Spinal cord (tissue), 10 donors: ENCODE measurements around the gene FAM187B. TPM values are rescaled to one million over a fixed set of nuclear protein-coding genes. Genes with fewer than 3 reads are reported as not detected.
"Not testable (repeated sequence)": the region's sequence is repeated elsewhere in the genome, so short reads cannot be mapped to it uniquely, and the experiment has no call there.

Source experiments
- DNase-seq, 6 donors: peaks; one replicate each; pipeline versions ENCODE4 v3.0.0 to v3.0.0-alpha.2; 2013 to 2015; ENCODE audit warnings: low spot score in 6 of 6, low read depth in 4 of 6
- H3K27ac ChIP-seq: one replicate; pipeline ENCODE4 v1.5.1; 2013; ENCODE audit warnings: low read depth, low read length, control low read depth
- H3K27me3 ChIP-seq: one replicate; pipeline ENCODE4 v1.6.1; 2013; ENCODE audit warnings: low read length; ENCODE audit not compliant: control insufficient read depth, insufficient read depth
- H3K36me3 ChIP-seq: one replicate; pipeline ENCODE4 v1.6.1; 2013; ENCODE audit warnings: low read length; ENCODE audit not compliant: control insufficient read depth, insufficient read depth
- H3K4me1 ChIP-seq: one replicate; pipeline ENCODE4 v1.6.1; 2013; ENCODE audit warnings: low read length; ENCODE audit not compliant: control insufficient read depth, insufficient read depth
- H3K4me3 ChIP-seq: one replicate; pipeline ENCODE4 v1.5.1; 2013; ENCODE audit warnings: low read depth, low read length, control low read depth
- H3K9me3 ChIP-seq: one replicate; pipeline ENCODE4 v1.6.1; 2013; ENCODE audit warnings: low read length; ENCODE audit not compliant: control insufficient read depth, insufficient read depth
- WGBS: methylation state at CpG from one replicate; pipeline ENCODE4 v1.1.5; 2013; ENCODE audit warnings: missing lambda C conversion rate; ENCODE audit not compliant: insufficient coverage; 5-methylcytosine and 5-hydroxymethylcytosine counted together
- polyA plus RNA-seq, 2 donors: library from polyadenylated mRNA; unstranded; fragments of 120-200 nt; gene quantifications; one replicate each; pipeline ENCODE4 v1.2.1, GENCODE V29; 2013; ENCODE audit not compliant: insufficient read length in 2 of 2
- total RNA-seq, 2 donors: library from RNA; depleted of rRNA in 1 of 2; stranded (reverse); fragments of 120-200 nt in 1 of 2; fragments of >200 nt in 1 of 2; gene quantifications; one replicate each; pipeline versions ENCODE4 v1.2.3 to v1.2.4, GENCODE V29; 2013 to 2014
- donor health status: healthy.

The FAM187B gene
- total and polyA plus RNA-seq, 4 donors, result not detected

GRCh38 chr19:35222373-35223015 is 6.0 kb downstream of the FAM187B start:
- DNase-seq, result no peak
- no peaks in the 10 kb centered on the region for H3K9me3 ChIP-seq
- H3K4me3 ChIP-seq, result no peak overlapping the region
- 83% methylated on average over 5 of the region's 7 CpGs for WGBS
- no peak overlapping the region for H3K27ac ChIP-seq
- peaks cover 6% of the 10 kb centered on the region for H3K4me1 ChIP-seq
- H3K36me3 ChIP-seq, result no peaks in the 10 kb centered on the region
- no peaks in the 10 kb centered on the region for H3K27me3 ChIP-seq

GRCh38 chr19:35220973-35221590 is 7.5 kb downstream of the FAM187B start:
- H3K4me3 ChIP-seq, DNase-seq, H3K36me3 ChIP-seq, H3K27ac ChIP-seq, H3K9me3 ChIP-seq, H3K27me3 ChIP-seq, H3K4me1 ChIP-seq: not testable (repeated sequence)
- WGBS, result 71% methylated on average over 1 of the region's 4 CpGs

DNA sequence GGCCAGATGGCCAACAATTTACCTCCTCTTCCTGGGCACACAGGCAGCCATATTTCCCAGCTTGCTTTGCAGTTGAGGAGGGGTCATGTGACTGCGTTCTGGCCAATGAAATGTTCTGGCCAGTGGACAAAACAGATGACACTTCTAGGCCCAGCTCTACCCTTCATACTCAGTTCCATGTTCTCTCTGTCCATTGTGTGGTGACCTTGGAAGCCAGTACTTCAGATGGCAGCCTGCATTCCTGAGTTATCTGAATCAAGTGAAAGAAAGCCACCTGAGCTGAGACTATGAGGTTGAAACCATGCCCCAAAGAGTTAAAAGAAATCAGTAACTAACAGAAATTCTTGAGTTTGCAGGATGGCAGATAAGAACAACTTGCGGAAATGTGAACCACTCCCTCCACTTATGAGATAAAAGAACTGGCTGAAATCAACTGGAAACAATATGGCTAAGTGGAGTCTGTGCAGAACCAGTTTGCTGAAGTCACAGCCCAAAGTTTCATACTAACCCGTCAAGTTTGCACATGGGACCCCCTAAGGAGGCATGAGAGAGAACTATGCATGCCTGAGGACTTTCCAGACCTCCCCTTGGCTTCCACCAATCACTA is 8.1 kb downstream of the FAM187B start:
- no peaks in the 10 kb centered on the region for H3K36me3 ChIP-seq
- no peaks in the 10 kb centered on the region for H3K9me3 ChIP-seq
- no peak overlapping the region for H3K4me3 ChIP-seq
- no peak for DNase-seq
- no peak overlapping the region for H3K27ac ChIP-seq
- H3K27me3 ChIP-seq, result no peaks in the 10 kb centered on the region
- H3K4me1 ChIP-seq, result peaks cover 6% of the 10 kb centered on the region
- WGBS, result 50% methylated on average over 1 of the region's 3 CpGs

DNA sequence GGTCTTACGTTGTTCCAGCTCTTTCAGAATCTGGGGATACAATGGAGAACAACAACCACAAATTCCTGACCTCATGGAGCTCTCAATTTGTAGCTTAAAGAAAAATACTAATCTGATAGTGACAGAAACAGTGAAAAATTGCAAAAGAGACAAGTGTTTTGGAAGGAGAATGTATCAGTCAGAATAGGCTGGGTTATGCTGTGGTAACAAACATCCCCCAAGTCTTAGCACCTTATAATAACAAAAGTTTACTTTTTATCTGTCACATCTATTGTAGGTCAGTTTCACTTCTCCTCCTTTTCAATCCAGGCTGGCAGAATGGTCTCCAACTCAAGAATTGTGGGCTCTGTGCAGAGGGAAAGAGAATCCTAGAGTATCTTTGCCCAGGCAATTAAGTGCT is 9.5 kb downstream of the FAM187B start:
- H3K9me3 ChIP-seq, result no peaks in the 10 kb centered on the region
- no peaks in the 10 kb centered on the region for H3K36me3 ChIP-seq
- H3K27me3 ChIP-seq, result peaks cover under 1% of the 10 kb centered on the region
- H3K4me3 ChIP-seq, result no peak overlapping the region
- WGBS, result 83% methylated on average over 1 of the region's 1 CpG
- no peaks in the 10 kb centered on the region for H3K4me1 ChIP-seq
- H3K27ac ChIP-seq, result no peak overlapping the region
- no peak for DNase-seq

DNA sequence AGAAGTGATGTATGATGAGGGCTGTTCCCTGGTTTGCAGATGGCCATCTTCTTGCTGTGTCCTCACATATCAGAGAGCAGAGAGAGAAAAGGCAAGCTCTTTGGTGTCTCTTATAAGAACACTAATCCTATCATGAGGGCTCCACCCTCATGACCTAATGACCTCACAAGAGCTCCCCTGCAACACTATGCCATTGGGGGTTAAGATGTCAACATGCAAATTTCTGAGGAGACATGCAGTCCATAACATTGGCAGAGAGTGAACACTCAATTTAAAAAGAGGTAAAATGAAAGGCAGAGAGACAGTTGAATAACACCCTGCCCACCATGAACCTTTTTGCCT is 10.9 kb downstream of the FAM187B start:
- Histone ChIP-seq H3K4me1 (peaks cover 3% of the 10 kb centered on the region), H3K9me3 (no peaks in the 10 kb centered on the region), H3K27me3 (peaks cover 2% of the 10 kb centered on the region)

DNA sequence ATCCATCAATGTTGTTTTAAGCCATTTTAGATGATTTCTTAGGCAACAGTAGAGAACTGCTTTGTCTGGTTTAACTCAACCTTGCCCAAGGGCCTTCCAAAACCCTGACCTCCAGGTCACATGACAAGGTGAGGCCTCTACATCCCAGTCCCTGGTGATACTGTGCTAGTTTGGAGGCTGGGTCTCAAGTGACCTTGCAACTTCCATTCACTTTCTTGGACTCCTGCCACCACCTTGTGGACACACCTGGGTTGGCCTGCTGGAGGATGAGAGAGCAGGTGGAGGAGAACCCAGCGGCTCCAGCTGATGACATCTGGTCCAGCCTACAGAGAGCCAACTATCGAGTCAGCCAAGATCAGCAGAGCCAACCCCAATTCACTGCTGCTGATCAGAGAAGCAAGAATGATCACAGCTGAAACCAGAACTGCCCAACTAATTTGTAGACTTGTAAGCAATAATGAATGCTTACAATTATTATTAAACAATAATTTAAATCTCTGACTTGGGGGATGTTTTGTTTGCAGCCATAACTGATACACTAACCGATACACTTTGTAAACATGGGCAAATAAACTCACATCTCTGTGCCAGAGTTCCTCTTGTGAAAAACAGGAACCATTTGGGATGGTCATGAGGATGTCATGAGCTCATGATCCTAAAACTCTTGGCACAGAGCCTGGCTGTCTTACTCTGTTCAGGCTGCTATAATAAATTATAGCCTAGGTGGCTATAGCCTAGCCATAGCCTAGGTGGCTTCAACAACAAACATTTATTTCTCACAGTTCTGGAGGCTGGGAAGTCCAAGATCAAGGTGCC is 11.5 kb downstream of the FAM187B start:
- Histone ChIP-seq H3K27ac (no peak overlapping the region), H3K4me1 (peaks cover 3% of the 10 kb centered on the region), H3K36me3 (no peaks in the 10 kb centered on the region), H3K27me3 (peaks cover 2% of the 10 kb centered on the region), H3K4me3 (no peak overlapping the region), H3K9me3 (no peaks in the 10 kb centered on the region)
- DNase-seq, result no peak
- 80% methylated on average over 2 of the region's 3 CpGs for WGBS

More for the DNA sequence above, 10.9 kb downstream of the FAM187B start:
- Histone ChIP-seq H3K4me3 (no peak overlapping the region), H3K36me3 (no peaks in the 10 kb centered on the region), H3K27ac (no peak overlapping the region)
- no peak for DNase-seq

DNA sequence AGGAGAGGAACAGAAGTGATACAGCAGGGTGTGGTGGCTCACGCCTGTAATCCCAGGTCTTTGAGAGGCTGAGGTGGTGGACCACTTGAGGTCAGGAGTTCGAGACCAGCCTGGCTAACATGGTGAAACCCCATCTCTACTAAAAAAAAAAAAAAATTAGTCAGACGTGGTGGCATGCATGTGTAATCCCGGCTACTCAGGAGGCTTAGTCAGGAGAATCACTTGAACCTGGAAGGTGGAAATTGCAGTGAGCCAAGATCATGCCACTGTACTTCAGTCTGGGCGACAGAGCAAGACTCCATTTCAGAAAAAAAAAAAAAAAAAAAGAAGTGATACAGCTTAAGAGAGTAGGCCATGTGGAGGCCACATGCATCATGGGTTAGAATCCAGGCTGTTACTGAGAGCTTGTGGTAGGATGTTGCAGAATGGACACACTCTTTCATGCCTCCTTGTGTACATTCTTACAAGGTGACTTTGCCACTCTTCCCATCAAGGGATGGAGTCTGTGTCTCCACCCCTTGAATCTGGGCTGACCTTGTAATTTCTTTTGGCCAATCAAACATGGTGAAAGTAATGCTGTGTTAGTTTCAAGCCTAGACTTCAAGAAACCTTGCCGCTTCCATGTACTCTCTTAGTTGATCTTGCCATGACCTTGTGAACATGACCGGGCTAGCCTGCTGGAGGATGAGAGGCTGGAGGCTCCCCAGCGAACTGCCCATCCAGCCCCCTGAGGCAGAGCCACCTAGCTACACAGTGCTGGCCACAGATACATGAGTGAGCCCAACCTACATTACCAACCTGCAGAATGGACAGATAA is 12.3 kb downstream of the FAM187B start:
- no peak overlapping the region for H3K27ac ChIP-seq
- no peak for DNase-seq
- H3K36me3 ChIP-seq, result no peaks in the 10 kb centered on the region
- H3K27me3 ChIP-seq, result peaks cover 2% of the 10 kb centered on the region
- WGBS, result 100% methylated on average over 4 of the region's 8 CpGs
- H3K4me3 ChIP-seq, result no peak overlapping the region
- H3K4me1 ChIP-seq, result peaks cover 3% of the 10 kb centered on the region
- no peaks in the 10 kb centered on the region for H3K9me3 ChIP-seq

GRCh38 chr19:35214766-35215422 is 13.6 kb downstream of the FAM187B start:
- H3K27ac ChIP-seq, result no peak overlapping the region

More at GRCh38 chr19:35214766-35215422, 13.6 kb downstream of the FAM187B start:
- no peak overlapping the region for H3K4me3 ChIP-seq
- H3K36me3 ChIP-seq, result no peaks in the 10 kb centered on the region
- no peaks in the 10 kb centered on the region for H3K9me3 ChIP-seq
- peaks cover 3% of the 10 kb centered on the region for H3K4me1 ChIP-seq
- 20% methylated on average over 1 of the region's 7 CpGs for WGBS
- DNase-seq, result no peak
- peaks cover 2% of the 10 kb centered on the region for H3K27me3 ChIP-seq
